SK-N-SH treated with all-trans-retinoic acid at 6 μM for 48 hours (cell line): ENCODE results near the gene NEUROG1.

ENCODE experiments used
- RARB ChIP-seq: fragments of 250-450 bp; sonication (Bioruptor Pico); IDR thresholded peaks from 2 replicates; pipeline ENCODE4 v1.8.0; 2021; ENCODE audit warnings: mild to moderate bottlenecking, moderate library complexity
- ZFP3 ChIP-seq: fragments of 250-450 bp; sonication (Bioruptor Pico); IDR thresholded peaks from 2 replicates; pipeline ENCODE4 v1.5.0; 2020; ENCODE audit warnings: mild to moderate bottlenecking, moderate library complexity

DNA sequence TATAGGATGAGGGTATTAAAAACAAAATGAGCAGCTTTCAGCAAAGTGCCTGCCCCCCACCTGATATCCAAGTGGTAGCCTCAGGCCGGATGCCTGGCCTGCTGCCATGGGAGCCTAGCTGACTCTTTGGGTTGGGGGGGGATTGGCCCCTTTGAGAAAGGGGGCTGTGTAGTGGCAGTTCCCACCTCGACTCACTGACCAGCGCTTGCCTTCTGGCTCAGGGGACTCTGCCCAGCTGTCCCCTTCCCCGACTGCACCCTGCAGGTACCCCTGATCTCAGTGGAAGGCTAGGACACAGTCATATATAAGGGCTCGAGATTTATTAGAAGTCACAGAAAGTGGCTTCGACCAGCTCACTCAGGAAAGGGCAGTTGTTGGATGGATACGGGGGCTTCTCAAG is 1.5 kb upstream of the NEUROG1 start:
- no peak for TF ChIP-seq ZFP3 (CRISPR knock-in tag)
- no peak for TF ChIP-seq RARB (CRISPR knock-in tag)
